PC-3 (cell line): ENCODE results near the gene TTC28. TPM values are rescaled to one million over a fixed set of nuclear protein-coding genes. Genes with fewer than 3 reads are reported as not detected.
"Not testable (repeated sequence)": the region's sequence is repeated elsewhere in the genome, so short reads cannot be mapped to it uniquely, and the experiment has no call there.

Experiments used
- ATAC-seq: fragments of 200-7000 bp; cut with Tn5 transposase; 2 replicates; pipeline ENCODE4 v1.9.1; 2020; ENCODE audit warnings: mild to moderate bottlenecking, moderate library complexity
- BruUV-seq: library from RNA; stranded (reverse); fragments of 400-500 nt; replicated peaks from 2 replicates; lab custom pipeline; 2021; lab: Mats Ljungman, UMichigan
- CTCF ChIA-PET: fragments of 300-600 bp; sonication (Branson Sonifier 250); formaldehyde crosslinking; loops from one replicate; lab custom pipeline; 2022; ENCODE audit warnings: antibody characterized with exemption; lab: Charles Lee
- POLR2A ChIA-PET: fragments of 300-600 bp; sonication (Branson Sonifier 250); formaldehyde crosslinking; loops from one replicate; lab custom pipeline; 2022; ENCODE audit warnings: antibody characterized with exemption; ENCODE audit not compliant: unreplicated experiment; lab: Charles Lee
- DNase-seq: peaks from one replicate; pipeline ENCODE4 v3.0.0-alpha.2; 2015
- H2AFZ ChIP-seq: fragments of 300-600 bp; sonication (generic); 2 replicates; pipeline ENCODE4 v1.6.0; 2016; ENCODE audit warnings: antibody characterized with exemption, low read length
- H3F3A ChIP-seq: fragments of 300-600 bp; sonication (generic); one replicate; pipeline ENCODE4 v1.6.0; 2017; ENCODE audit warnings: antibody characterized with exemption, low read length, control low read depth, mild to moderate bottlenecking; ENCODE audit not compliant: unreplicated experiment
- H3K27ac ChIP-seq: fragments of 300-600 bp; sonication (generic); 2 replicates; pipeline ENCODE4 v1.5.1; 2016; ENCODE audit warnings: mild to moderate bottlenecking, low read length
- H3K27me3 ChIP-seq: fragments of 300-600 bp; sonication (generic); 2 replicates; pipeline ENCODE4 v1.6.1; 2016; ENCODE audit warnings: low read length, mixed read lengths
- H3K36me3 ChIP-seq: fragments of 300-600 bp; sonication (generic); 2 replicates; pipeline ENCODE4 v1.6.1; 2016; ENCODE audit warnings: low read depth, mixed run types, low read length, mixed read lengths
- H3K4me1 ChIP-seq: fragments of 300-600 bp; sonication (generic); 2 replicates; pipeline ENCODE4 v1.5.1; 2016; ENCODE audit warnings: low read length; ENCODE audit not compliant: insufficient read depth
- H3K4me2 ChIP-seq: fragments of 300-600 bp; sonication (generic); 2 replicates; pipeline ENCODE4 v1.6.0; 2016; ENCODE audit warnings: low read length
- H3K4me3 ChIP-seq: fragments of 300-600 bp; sonication (generic); 2 replicates; pipeline ENCODE4 v1.5.1; 2016; ENCODE audit warnings: mild to moderate bottlenecking, low read length, mixed read lengths
- H3K79me2 ChIP-seq: fragments of 300-600 bp; sonication (generic); 2 replicates; pipeline ENCODE4 v1.6.1; 2017; ENCODE audit warnings: low read length, mixed read lengths
- H3K9ac ChIP-seq: fragments of 300-600 bp; sonication (generic); 2 replicates; pipeline ENCODE4 v1.6.0; 2016; ENCODE audit warnings: mild to moderate bottlenecking, low read length
- H3K9me2 ChIP-seq: fragments of 300-600 bp; sonication (generic); replicated peaks from 2 replicates; pipeline ENCODE4 v1.6.1; 2016; ENCODE audit warnings: mixed run types, low read length, mixed read lengths
- H3K9me3 ChIP-seq: fragments of 300-600 bp; sonication (generic); 2 replicates; pipeline ENCODE4 v1.6.1; 2016; ENCODE audit warnings: low read length, mixed read lengths
- H4K20me1 ChIP-seq: fragments of 300-600 bp; sonication (generic); 2 replicates; pipeline ENCODE4 v1.6.1; 2016; ENCODE audit warnings: low read length, mixed read lengths
- EZH2 ChIP-seq: fragments of 300-600 bp; sonication (generic); IDR thresholded peaks from one replicate; pipeline ENCODE4 v1.6.1; 2017; ENCODE audit warnings: antibody characterized with exemption, mild to moderate bottlenecking, low read length; ENCODE audit not compliant: unreplicated experiment
- EZH2phosphoT487 ChIP-seq: fragments of 300-600 bp; sonication (generic); IDR thresholded peaks from 2 replicates; pipeline ENCODE4 v1.6.1; 2018; ENCODE audit warnings: mild to moderate bottlenecking, antibody characterized with exemption, low read length, borderline replicate concordance
- intact Hi-C: fragments of 100-400 bp; cut with micrococcal nuclease; formaldehyde crosslinking; loops from 2 replicates; pipeline ENCODE4 v1.9.0; 2023
- total RNA-seq: library from RNA; depleted of rRNA; stranded (reverse); fragments of >200 nt; gene quantifications from 2 replicates; pipeline ENCODE4 v1.2.3, GENCODE V29; 2014
- TF ChIP-seq, protein P1 (sequence below): fragments of 300-600 bp; sonication (generic); conservative IDR thresholded peaks from 2 replicates; pipeline ENCODE4 v1.5.1; 2017; ENCODE audit warnings: antibody characterized with exemption, low read depth, mild to moderate bottlenecking, low read length

TTC28 gene
- total RNA-seq, 1 experiment from 2014 or later: 6.3 TPM

DNA sequence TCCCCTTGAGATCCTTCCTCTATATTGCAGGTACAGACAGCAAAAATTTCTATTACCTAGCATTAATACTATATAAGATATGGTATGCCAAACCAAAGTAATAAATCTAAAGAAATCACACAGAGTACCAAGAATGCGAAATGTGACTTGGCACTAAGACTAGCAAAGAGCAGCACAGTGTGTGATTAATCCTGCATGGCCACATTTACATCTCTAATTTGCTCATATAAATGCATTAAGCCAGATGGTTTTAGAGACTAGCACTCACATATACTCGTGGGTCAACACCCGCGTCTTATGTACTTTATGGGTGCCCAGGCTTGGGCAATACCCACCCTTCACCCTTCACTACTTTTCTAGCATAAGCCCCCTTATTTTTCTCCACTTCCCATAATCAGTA, 213.2 kb downstream of the TTC28 start:
- TF ChIP-seq EZH2 (no peak), EZH2phosphoT487 (no peak)
- TF ChIP-seq, protein P1, sequence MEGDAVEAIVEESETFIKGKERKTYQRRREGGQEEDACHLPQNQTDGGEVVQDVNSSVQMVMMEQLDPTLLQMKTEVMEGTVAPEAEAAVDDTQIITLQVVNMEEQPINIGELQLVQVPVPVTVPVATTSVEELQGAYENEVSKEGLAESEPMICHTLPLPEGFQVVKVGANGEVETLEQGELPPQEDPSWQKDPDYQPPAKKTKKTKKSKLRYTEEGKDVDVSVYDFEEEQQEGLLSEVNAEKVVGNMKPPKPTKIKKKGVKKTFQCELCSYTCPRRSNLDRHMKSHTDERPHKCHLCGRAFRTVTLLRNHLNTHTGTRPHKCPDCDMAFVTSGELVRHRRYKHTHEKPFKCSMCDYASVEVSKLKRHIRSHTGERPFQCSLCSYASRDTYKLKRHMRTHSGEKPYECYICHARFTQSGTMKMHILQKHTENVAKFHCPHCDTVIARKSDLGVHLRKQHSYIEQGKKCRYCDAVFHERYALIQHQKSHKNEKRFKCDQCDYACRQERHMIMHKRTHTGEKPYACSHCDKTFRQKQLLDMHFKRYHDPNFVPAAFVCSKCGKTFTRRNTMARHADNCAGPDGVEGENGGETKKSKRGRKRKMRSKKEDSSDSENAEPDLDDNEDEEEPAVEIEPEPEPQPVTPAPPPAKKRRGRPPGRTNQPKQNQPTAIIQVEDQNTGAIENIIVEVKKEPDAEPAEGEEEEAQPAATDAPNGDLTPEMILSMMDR: no peak
- H3K27me3 ChIP-seq: no peaks in the 10 kb centered on the region
- H4K20me1 ChIP-seq: no peaks in the 10 kb centered on the region
- no peak overlapping the region for H3K9ac ChIP-seq
- no peak overlapping the region for H2AFZ ChIP-seq
- BruUV-seq: no TSS peak
- no peaks in the 10 kb centered on the region for H3K4me1 ChIP-seq
- H3K36me3 ChIP-seq: no peaks in the 10 kb centered on the region
- H3K27ac ChIP-seq: no peak overlapping the region
- H3K4me3 ChIP-seq: no peak overlapping the region
- no peaks in the 10 kb centered on the region for H3F3A ChIP-seq
- ChIA-PET CTCF (no interaction called here), POLR2A (no interaction called here)
- H3K9me2 ChIP-seq: no peaks in the 10 kb centered on the region
- intact Hi-C loops: no loop called here
- H3K9me3 ChIP-seq: no peaks in the 10 kb centered on the region
- H3K4me2 ChIP-seq: no peak overlapping the region
- no peaks in the 10 kb centered on the region for H3K79me2 ChIP-seq
- no peak for ATAC-seq
- no peak for DNase-seq

DNA sequence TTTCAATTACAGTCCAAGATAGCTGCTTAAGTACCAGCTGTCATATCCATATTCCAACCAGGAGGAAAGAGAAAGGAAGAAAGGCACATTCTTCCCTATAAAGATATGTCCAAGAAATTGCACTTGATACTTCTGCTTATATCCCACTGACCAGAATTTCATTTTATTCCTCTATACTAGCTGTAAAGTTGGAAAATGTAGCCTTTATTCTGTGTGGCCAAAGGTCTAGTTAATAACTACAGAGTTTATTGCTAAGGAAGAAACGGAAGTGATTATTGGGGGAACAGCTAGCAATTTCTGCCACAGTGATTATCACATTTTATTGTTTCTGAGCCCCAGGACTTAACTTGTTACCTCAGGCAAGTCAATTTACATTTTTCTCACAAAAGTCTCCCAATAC, 213.8 kb downstream of the TTC28 start:
- no peak for DNase-seq
- Histone ChIP-seq H3K79me2 (no peaks in the 10 kb centered on the region), H3F3A (no peaks in the 10 kb centered on the region), H3K27me3 (no peaks in the 10 kb centered on the region), H3K9me3 (no peaks in the 10 kb centered on the region), H3K36me3 (no peaks in the 10 kb centered on the region), H4K20me1 (no peaks in the 10 kb centered on the region), H3K9me2 (no peaks in the 10 kb centered on the region), H3K27ac (no peak overlapping the region), H3K4me3 (no peak overlapping the region), H3K4me1 (no peaks in the 10 kb centered on the region), H3K4me2 (no peak overlapping the region), H3K9ac (no peak overlapping the region), H2AFZ (no peak overlapping the region)
- intact Hi-C loops: no loop called here
- POLR2A ChIA-PET: no interaction called here
- CTCF ChIA-PET: no interaction called here
- ATAC-seq: no peak
- BruUV-seq: no TSS peak
- TF ChIP-seq EZH2phosphoT487 (no peak), EZH2 (no peak)
- TF ChIP-seq, protein P1: no peak

DNA sequence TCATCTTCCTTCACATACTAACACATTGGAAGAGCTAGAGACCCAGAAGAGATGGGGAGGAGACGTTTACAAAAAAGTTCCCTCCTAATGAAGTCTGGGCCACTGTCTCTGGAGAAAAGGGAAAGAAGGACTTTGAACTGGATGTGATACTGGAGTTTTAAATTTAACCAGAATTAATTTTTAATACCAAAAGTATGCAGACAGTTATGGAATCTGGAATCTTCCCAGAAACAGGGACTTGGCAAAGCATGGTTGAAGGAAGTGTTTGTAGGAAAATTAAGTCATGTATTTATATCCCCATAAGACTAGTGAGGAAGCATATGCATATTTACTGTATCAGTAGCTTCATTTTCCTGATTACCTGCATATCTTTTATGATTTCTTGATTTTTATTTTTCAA, 215.5 kb downstream of the TTC28 start:
- POLR2A ChIA-PET: no interaction called here

DNA sequence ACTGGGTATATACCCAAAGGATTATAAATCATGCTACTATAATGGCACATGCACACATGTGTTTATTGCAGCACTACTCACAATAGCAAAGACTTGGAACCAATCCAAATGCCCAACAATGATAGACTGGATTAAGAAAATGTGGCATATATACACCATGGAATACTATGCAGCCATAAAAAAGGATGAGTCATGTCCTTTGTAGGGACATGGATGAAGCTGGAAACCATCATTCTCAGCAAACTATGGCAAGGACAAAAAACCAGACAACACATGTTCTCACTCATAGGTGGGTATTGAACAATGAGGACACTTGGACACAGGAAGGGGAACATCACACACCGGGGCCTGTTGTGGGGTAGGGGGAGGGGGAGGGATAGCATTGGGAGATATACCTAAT, 216.2 kb downstream of the TTC28 start:
- H3K36me3 ChIP-seq, H3K9me3 ChIP-seq, H3K79me2 ChIP-seq, H3K4me1 ChIP-seq, POLR2A ChIA-PET, H3K27ac ChIP-seq, H3K4me3 ChIP-seq, H3K9ac ChIP-seq, H3K27me3 ChIP-seq, intact Hi-C loops, H3K4me2 ChIP-seq, H3K9me2 ChIP-seq, DNase-seq, H2AFZ ChIP-seq, ATAC-seq, BruUV-seq, H4K20me1 ChIP-seq, CTCF ChIA-PET, H3F3A ChIP-seq: not testable (repeated sequence)

More for the DNA sequence above, 215.5 kb downstream of the TTC28 start:
- DNase-seq (no peak), ATAC-seq (no peak)
- H3K27ac ChIP-seq: no peak overlapping the region
- intact Hi-C loops: no loop called here
- H3K4me2 ChIP-seq: no peak overlapping the region
- no peaks in the 10 kb centered on the region for H4K20me1 ChIP-seq
- H3K9ac ChIP-seq: no peak overlapping the region
- no peaks in the 10 kb centered on the region for H3K9me2 ChIP-seq
- H2AFZ ChIP-seq: no peak overlapping the region
- no peak overlapping the region for H3K4me3 ChIP-seq
- H3K36me3 ChIP-seq: no peaks in the 10 kb centered on the region
- H3K27me3 ChIP-seq: no peaks in the 10 kb centered on the region
- no TSS peak for BruUV-seq
- TF ChIP-seq, protein P1: no peak
- TF ChIP-seq EZH2phosphoT487 (no peak), EZH2 (no peak)
- H3F3A ChIP-seq: no peaks in the 10 kb centered on the region
- CTCF ChIA-PET: no interaction called here
- no peaks in the 10 kb centered on the region for H3K4me1 ChIP-seq
- no peaks in the 10 kb centered on the region for H3K79me2 ChIP-seq
- no peaks in the 10 kb centered on the region for H3K9me3 ChIP-seq
